Measurements from ENCODE around the gene ICOSLG.
"Not testable (repeated sequence)": the region's sequence is repeated elsewhere in the genome, so short reads cannot be mapped to it uniquely, and the experiment has no call there.

Gene ICOSLG

DNA sequence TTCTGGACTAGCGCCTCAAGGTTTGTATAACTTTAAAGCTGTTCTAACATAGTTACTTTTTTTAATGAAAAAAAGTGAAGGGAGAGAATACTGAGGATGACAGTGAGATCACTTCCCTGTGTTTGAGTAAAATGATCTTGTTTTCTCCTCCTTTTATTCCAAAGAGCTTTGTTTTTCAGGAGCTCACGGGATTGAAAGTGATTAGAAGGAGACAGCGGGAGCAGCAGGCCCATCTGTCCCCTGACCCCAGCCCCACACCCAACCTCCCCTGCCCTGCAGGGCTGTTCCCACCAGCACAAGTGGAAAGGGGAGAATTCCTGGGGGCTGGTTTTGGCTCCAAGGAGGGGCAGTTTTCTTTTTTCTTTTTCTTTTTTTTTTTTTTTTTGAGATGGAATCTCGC, 23.0 kb upstream of the ICOSLG start:
- peak; percentile 72 for DNase-seq (ENCODE audit: low spot score)

DNA sequence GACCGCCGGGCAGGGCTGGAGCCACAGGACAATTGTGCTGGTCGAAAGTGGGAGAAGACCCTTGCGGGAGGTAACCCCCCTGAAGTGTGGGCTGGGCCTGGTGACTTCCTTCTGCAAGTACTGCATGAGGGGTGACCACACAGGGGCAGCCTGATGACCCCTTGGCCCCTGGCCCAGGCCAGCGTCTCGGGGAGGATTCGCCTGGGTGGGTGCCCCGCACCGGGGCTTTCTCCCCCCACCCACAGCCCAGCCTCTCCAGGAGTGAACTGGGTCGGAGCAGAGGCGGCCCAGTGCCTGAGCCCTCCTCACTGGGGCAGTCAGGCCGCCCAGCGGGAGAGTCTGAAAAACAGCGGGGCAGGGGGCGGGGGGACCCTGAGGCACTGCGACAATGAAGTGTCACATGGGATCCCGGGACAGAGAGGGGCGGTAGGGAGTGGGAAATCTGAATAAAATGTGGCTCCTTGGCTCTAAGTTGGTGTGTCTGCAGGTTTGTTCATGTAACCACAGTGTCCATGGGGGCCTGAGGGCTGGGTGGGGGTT, 22.5 kb upstream of the ICOSLG start:
- DNase-seq (ENCODE audit: low spot score): peak; percentile 67

DNA sequence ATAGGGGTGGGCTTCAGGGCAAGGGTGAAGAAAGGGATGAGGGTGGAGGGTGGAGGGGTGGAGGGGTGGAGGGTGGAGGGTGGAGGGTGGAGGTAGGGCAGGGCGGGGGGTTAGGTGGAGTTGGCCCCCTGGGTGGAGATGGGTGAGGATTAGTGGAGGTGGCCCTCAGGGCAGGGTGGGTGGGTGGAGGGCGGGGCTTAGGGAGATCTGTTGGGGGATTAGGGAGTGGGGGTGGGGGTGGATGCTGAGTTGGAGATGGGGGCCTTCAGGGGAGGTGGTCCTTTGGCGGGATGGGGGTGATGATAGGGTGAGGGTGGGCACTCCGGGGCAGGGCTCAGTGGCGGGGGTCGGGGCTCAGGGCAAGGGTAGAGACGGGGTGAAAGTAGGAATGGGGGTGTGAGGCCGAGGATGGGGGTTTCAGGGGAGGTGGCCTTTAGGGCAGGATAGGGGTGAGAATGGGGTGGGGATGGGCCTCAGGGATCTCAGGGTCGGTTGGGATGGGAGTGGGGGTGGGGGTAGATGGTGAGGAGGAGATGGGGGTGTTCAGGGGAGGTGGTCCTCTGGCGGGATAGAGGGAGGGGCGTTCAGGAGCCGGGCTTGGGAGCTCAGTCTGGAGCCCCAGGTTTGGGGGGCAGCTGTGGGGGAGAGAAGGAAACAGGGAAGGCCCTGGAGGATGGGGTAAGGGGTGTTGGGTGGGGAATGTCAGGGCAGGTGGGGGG, 21.8 kb upstream of the ICOSLG start:
- no peak for DNase-seq (ENCODE audit: low spot score)

DNA sequence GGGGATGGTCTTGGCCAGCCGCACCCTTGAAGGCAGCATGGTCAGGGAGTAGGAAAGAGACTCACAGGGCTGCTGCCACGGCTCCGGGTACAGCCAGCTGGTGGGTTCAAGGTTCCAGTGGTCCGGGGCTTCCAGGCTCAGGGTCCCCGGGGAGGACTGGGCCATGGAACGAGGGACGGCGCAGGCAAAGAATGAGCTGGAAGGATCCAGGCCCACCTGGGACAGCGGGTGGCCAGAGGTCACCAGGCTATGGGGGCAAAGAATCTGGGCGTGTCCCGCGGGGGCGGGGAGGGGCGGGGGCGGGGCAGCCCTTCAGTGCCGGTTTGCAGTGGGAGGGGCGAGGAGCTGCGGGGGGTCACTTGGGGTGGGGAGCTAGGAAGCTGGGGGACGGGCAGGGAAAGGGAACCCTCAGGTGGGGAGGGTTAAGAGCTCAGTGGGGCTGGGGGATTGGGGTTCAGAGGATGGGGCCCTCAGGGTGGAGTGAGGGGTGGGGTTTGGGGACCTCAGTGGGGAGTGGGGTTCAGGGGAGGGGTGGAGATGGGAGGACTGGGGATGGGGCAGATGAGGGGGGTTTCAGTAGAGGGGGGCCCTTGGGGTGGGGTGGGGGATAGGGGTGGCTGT, 21.0 kb upstream of the ICOSLG start, which contains the start of gene DNMT3L:
Gene DNMT3L (minus strand): TSS at position 223 of the 621 bp plus-strand sequence. CDS start 638 bp downstream, outside the sequence.
- DNase-seq (ENCODE audit: low spot score): no peak

DNA sequence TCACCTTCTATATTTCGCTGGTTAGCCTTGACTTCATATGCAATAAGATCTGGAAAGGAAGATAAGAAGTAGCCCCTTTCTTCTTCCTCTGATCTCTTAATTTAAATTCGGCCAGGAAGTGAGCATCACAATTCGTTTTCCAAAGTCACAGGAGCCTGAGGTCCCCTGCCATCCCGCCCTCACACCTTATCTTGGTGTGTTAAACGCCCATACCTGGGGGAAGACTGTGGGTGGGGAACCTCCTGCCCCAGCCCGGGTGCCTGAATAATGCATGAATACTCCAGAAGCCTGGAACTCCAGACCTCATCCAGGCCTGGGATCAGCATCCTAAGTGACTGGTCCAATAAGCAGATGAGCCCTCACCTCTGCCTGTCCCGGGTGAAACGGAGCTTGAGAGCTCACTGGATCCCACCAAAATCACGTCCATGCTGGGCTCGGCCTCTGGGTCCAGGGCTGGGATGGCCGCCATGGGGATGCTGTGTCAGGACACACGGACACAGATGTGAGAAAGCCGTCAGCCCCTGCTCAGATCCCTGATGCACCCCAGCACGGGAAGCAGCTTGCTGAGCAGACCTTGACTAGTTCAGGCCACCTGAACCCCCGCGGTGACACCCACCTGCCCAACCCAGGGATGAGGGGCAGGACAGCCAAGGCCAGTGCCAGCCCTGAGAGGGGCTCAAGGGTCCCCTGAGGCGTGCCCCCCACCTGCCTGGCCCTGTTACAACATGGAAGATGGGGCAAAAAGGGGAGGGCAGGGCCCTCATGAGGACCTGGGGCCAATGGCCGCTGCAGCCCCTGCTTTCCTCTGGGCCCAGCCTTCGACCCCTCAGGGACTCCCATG, 20.3 kb upstream of the ICOSLG start:
- peak; percentile 36 for DNase-seq (ENCODE audit: low spot score)

DNA sequence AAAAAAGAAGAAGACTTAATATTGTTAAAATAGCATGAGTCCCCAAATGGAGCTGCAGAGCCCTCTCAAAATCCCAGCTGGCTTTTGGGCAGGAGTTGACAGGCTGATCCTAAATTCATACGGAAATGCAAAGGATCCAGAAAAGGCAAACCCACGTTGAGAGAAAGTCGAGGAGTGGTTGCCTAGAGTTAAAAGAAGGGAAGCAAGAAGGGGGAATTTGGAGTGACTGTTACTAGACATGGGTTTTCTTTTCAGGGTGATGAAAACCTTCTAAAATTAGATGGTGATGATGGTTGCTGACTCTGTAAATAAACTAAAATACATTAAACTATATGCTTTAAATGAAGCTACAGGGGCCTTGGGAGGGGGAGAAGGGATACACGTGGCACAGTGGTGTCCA, 19.3 kb upstream of the ICOSLG start:
- DNase-seq (ENCODE audit: low spot score): no peak

DNA sequence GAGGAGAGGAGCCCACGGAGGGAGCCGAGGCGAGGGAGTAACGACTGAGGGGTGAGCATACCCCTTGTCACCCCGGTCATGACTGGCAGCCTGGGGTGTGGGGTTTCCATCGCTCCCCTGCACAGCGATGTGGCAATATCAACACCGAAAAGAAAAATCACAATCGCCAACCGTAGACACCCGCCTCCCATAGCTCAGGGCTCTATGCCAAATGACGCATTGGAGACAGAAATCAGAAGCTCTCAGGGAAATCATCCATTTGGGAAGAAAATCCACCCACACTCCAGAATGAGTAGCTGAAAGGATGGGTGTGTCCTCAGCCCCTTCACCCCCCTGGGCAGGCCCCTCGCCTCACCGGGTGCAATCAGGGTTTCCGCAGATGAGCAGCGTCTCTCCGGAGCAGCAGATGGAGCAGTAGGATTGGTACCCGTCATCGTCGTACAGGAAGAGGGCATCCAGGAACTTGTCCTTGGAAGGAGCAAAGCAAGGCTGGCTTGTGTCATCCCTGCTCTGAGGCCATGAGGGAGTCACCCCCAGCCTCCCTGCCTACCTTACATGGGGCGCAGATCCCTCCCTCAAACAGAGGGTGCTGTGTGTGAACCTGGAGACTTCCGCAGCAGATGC, 18.5 kb upstream of the ICOSLG start:
- peak; percentile 21 for DNase-seq (ENCODE audit: low spot score)

DNA sequence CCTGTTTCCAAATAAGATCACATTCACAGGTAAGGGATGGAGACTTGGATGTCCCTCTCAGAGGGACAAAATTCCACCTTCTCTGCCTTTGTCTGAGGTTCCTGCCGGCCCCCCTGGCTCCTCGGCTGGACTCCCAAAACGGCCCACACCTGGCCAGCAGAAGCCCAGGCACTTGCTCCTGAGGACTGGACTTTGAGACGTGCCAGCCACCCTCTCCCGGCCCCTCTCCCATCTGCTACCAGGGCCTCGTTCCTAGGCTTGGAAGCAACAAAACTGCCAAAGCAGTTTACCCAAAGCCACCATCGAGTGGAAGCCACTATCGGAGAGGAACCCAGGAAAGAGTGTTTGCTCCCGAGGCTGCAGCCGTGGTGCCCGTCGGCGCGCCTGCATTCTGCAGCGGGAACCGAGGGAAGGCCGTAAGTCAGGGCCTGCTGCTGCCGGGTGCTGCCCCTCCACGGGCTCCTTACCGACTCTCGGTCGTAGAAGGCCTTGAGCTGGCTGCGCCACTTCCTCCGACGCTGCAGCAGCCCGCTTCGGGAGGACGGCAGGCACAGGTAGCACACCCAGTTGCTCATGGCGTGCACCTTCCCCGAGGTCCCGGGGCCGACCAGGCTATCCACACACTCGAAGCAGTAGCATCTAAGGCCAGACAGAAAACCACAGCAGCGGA, 17.4 kb upstream of the ICOSLG start:
- peak; percentile 24 for DNase-seq (ENCODE audit: low spot score)

DNA sequence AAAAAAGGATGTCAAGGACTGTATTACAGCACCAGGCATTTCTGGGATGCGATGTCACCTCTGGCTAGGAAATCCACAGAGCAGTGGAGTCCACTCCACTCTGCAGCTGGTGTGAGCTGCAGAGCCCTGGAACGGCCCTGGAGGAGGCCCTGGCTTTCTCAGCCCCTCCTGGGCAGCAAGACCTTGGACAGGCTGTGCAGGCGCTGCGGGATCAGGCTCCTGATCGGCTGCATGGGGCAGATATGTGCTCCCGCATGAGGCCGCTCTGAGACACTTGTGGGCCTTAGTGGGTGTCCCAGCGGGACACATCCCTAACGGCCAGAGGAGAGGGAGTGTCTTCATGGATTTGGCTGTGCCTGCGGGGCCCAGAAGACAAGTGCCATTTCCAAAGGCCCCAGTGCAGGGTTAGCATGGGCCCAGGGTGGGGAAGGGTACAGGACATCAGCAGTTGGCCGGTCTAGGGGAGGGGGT, 14.8 kb upstream of the ICOSLG start:
- peak; percentile 34 for DNase-seq (ENCODE audit: low spot score)

DNA sequence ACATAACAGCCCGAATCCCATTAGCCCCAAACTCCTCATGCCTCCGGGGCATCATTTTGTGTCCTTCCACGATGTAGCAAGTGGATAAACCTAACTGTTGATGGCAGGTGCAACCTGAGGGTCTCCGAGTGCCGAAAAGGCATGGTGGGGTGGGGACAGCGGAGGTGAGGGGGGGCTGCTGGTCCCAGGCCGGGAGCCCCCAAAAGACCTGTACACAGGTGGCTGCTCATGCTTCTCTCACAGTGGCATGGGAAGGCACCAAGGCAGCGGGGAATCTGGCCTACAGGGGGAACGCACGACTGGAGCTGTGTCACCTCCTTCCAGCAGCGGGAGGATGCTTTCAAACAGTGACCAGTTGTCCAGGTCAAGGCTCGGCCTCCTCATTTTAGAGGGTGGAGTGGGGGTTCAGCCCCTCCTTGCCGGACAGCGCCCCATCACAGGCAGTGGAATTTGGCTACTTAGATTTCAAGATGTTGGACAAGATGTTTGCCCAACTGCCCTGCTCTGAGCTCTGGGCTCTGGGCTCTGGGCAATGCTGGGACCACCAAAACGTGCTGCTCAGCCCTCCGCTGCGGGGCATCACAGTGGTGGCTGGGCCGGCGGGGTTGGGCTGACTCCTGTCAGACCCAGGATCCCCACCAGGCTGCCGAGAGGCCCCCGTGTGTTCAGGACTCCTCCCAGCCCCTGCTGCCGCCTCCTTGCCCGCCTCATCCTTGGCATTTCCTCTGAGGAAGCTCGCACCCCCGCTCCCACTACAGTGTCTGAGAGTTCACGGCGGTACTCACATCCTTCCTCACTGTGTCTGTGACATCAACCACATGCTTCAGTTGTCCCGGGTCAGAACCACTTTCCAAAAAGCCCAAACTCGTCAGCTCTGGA, 13.3 kb upstream of the ICOSLG start:
- DNase-seq (ENCODE audit: low spot score): peak; percentile 36

DNA sequence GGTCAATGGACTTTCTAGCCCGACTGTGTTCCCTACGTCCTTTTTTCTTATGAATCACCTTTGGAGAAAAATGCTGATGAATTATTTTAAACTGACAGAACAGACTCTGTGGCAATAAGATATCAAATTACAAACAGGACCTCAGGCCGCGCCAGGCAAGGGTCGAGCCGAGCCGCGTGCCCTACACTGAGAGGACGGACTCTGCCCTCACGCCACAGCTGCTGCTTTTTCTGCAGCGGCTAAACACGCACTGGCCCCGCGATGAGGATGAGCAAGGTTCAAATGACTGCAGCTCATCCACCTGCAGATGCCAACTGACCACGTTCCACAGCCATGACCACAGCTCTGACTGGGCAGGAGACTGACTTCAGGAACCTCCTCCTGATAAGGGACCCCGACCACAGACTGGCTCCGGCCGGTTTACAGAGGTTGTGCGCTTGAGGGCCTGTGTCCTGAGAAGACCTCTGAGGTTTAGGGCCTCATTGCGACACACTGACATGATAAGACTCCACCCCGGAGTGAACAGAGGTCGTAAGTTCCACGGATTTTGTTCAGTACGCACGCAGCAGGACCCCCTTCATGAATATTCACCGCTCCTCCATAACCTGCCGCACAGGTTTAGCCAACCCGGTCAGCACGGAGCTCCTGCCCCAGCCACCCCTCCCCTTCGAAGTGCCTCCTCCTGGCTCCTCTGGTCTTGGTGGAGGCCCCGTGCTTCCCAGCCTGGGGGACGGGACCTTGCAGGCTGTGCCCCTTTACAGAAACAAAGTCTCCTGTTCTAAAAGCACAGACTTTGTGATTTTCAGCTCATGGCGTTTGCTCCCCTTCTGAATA, 8.7 kb upstream of the ICOSLG start:
- not testable (repeated sequence) for DNase-seq (ENCODE audit: low spot score)

DNA sequence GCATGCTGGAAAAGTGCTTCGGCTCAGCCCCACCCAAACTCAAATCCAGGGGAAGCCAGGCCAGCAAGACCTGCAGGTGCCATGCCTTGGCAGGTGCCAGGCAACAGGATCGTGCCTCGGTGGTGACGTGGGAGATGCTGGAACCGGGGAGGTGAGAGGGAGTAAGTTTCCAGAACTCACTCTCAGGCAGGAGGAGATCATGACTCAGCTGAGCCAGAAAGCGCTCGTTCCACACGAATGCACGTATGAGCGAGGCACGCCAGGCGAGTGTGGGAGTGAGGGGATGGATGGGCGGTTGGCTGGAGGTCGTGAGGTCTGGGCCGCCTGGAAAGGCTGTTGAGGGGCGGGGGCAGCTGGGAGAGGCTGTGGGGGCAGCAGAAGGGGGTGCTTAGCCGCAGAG, 7.2 kb upstream of the ICOSLG start:
- DNase-seq (ENCODE audit: low spot score): not testable (repeated sequence)

DNA sequence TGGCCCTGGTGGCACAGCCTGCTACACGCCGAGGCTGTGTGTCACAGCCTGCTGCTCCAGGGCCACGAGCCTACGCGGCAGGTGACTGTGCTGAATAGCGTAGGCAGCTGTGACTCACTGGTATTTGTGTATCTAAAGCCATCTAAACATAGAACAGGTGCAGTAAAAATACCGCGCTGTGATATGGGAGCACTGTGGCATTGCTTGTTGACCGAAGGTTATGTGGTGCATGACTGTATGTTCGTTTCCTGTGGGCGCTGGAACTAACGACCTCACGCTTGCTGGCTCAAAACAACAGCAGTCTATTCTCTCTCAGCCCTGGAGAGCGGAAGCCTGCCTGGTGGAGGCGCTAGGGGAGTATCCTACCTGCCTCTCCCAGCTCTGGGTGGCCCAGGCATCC, 3.2 kb upstream of the ICOSLG start:
- not testable (repeated sequence) for DNase-seq (ENCODE audit: low spot score)

DNA sequence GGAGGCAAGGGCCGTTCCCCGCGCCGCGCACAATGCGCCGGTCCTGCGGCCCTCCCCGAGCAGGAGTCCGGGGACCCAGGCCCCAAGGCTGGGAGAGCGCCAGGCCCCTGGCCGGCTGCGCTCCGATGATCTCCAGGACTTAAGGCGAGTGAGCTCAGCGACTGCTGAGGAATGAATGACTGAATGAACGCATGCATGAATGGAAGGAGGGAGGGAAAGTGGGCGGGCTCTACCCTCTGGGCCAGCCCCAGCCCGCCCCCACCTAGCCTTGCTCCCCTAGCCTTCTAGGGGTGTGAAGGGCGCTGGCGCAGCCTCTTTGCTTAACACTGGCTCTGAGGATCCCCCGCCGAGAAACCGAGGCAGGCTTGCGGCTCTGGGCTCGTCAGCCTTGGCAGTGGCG, 538 bp upstream of the ICOSLG start:
- not testable (repeated sequence) for DNase-seq (ENCODE audit: low spot score)

DNA sequence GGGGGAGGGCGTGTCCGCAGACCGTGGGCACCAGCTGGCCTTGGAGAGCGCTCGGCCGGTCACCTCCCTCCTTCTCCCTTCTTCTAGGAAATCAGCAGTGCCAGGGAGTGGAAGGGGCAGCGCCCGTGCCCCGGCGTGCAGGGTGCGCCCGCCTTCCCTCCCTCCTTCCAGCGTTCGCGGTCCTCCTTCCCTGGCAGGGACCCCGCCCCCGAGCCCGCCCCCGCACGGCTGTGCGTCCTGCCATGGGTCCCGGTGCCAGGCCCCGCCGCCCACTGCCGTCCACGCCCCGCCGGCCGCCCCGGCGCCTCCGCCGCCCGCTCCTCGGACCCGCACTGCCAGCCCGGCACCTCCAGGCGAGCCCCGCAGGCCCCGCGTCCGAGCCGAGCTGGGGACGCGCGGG, 390 bp downstream of the ICOSLG start:
- not testable (repeated sequence) for DNase-seq (ENCODE audit: low spot score)

DNA sequence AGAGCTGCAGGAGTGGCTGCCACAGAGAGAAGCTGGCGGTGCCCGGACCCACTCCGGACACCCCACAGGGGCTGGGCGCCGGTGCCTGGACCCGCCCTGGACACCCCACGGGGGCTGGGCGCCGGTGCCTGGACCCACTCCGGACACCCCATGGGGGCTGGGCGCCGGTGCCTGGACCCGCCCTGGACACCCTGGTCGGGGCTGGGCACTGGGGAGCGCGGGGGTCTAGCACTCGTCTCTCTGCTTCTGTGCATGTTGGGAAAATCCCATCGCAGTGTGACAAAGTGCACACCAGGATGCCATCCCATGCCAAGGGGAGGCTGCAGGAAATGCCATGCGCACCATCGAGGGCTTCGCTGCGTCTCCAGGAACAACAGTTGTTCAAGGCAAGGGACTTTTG, 11.2 kb downstream of the ICOSLG start:
- not testable (repeated sequence) for DNase-seq (ENCODE audit: low spot score)

DNA sequence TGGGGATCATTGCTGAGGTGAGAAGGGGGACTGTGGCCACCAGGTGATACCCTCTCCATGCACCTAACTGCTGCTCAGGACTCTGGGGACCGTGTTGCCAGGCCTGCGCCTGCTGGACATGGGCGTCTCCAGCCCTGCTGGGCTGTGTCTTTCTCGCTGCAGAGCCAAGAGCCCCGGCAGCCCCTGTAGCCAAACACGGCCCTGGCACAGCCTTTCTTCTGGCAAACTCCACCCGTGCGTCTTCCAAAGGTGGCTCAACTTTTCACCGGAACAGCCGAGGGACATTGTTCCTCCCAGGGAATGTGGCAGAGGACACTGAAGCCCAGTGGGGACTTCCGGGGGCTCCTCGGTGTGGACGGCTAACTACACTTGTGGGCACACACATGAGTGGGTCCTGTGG, 12.6 kb downstream of the ICOSLG start:
- DNase-seq (ENCODE audit: low spot score): not testable (repeated sequence)

DNA sequence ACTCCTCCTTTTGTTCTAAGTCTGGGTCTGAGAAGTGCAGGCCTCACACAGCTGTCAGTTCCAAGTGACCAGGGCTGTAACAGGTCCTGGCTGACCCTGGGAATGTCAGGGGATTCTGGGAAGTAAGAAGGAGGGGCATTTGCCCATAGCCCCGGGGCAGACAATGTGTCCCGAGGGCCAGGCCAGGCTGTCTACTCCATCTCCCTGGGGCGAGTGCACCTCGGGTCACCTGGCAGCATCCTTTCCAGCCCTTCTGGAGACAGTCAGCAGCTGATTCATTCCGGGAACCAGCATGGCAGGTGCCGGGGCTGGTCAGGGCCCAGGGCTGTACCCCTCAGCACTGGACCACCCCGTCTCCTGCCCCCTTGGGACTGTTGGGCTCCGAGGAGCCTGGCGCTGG, 13.1 kb downstream of the ICOSLG start:
- not testable (repeated sequence) for DNase-seq (ENCODE audit: low spot score)

DNA sequence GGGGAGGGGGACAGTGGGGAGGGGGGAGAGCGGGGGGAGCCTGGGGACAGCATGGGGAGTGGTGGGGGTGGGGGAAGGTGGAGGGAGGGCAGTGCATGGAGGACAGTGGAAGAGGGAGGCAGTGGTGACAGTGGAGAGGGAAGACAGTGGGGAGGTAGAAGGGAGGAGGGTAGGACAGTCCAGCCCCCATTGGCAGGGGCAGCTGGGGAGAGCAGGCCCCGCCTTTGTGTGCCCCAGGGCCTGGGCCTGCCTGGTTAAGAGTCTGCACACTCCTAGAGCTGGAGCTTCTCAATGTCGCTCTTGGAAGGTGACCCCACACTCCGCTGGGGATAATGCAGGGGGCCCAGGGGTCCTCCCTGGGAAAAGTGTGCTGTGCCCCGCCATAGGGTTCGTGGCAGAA, 15.1 kb downstream of the ICOSLG start:
- not testable (repeated sequence) for DNase-seq (ENCODE audit: low spot score)
